Stimulated activated naive CD8-positive, alpha-beta T cell treated with anti-CD3 and anti-CD28 coated beads, Interleukin-15, amount 100 ng/mL, for 72 hours (primary cell): ENCODE data around the gene AMBRA1.
A peak's percentile ranks its signal among the peaks of the same experiment; 100 is the strongest.
"Not testable (repeated sequence)": the region's sequence is repeated elsewhere in the genome, so short reads cannot be mapped to it uniquely, and the experiment has no call there.

ENCODE experiments used
- ATAC-seq: fragments of 150-1000 bp; cut with Tn5 transposase; 2 replicates; pipeline ENCODE4 v1.10.0; 2021; ENCODE audit warnings: mild to moderate bottlenecking, moderate library complexity
- DNase-seq, 2 donors: peaks; one replicate each; pipeline ENCODE4 v3.0.0; 2021 to 2022
- H3K27ac Mint-ChIP-seq, 2 donors: one replicate each; pipeline ENCODE4 v1.8.0; 2022; ENCODE audit warnings: mild to moderate bottlenecking in 2 of 2, mixed read lengths in 2 of 2, moderate library complexity in 2 of 2
- H3K27me3 Mint-ChIP-seq: one replicate; pipeline ENCODE4 v1.8.0; 2022; ENCODE audit warnings: mixed read lengths
- H3K4me1 Mint-ChIP-seq: one replicate; pipeline ENCODE4 v1.8.0; 2022; ENCODE audit warnings: mild to moderate bottlenecking, mixed read lengths
- H3K4me3 Mint-ChIP-seq, 2 donors: one replicate each; pipeline ENCODE4 v1.8.0; 2022; ENCODE audit warnings: mild to moderate bottlenecking in 2 of 2, mixed read lengths in 2 of 2, moderate library complexity in 1 of 2
- H3K9me3 Mint-ChIP-seq, 2 donors: one replicate each; pipeline ENCODE4 v1.8.0; 2022; ENCODE audit warnings: mixed read lengths in 2 of 2

The AMBRA1 gene

DNA sequence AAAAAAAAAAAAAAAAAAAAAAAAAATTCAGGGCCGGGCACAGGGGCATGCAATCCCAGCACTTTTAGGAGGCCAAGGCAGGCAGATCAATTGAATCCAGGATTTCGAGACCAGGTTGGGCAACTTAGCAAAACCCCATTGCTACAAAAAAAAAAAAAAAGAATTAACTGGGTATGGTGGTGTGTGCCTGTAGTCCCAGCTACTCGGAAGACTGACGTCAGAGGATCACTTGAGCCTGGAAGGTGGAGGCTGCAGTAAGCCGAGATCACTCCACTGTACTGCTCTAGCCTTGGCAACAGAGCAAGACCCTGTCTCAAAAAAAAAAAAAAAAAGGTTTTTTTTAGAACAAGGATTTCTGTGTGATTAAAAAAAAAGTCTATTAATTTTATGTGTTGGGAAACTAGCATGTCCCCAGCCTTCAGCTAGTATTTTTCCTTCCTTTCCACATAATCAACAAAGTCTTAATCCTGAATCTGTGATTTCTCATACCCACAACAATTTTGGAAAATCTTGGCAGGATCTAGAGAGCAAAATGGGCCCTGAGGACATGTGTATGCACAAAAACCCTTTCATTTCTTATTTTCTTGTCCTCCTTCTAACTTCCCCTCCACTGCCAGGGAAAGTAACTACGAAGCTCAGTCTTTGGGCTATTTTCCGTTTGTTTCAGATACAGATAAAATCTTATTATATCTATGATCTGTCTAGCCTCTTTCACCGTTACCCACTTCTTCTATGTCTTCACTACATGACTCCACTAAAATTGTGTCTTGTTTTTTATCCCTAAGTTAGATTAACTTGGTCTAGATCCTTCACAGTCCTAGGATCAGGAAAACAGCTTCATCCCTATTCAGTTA is 5.7 kb upstream of the AMBRA1 start:
- ATAC-seq (no peak), DNase-seq (no peak)
- H3K27me3 Mint-ChIP-seq, result no peaks in the 10 kb centered on the region
- no peak overlapping the region for H3K4me3 Mint-ChIP-seq
- H3K9me3 Mint-ChIP-seq, result no peaks in the 10 kb centered on the region
- H3K27ac Mint-ChIP-seq, result no peak overlapping the region
- peaks cover 6% of the 10 kb centered on the region for H3K4me1 Mint-ChIP-seq

DNA sequence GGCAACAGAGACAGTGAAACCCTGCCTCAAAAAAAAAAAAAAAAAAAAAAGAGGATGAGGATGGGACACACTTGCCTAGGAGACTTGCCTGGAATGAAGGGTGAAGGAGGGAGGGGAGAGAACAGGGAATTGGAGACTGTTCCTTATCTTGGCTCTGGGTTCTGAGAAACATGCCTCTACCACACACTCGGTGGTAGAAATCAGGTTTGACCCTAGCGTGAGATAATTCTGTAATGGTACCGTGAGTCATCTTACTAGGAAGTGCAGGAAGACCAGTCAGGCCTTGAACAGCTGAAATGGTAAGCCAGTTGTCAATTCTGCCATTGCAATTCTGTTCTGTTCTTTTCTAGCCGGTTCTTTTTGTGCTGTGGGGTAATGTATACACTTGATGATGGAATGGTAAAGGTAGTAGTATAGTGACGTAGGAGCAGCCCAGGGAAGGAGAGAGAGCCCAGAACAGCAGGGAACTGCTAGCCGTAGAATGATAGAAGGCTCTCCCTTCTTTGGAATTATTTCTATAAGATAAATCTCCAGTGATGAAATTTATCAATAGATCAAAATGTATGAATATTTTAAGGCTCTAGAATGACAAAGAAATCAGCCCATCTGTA is 3.9 kb upstream of the AMBRA1 start:
- no peak overlapping the region for H3K4me3 Mint-ChIP-seq
- H3K4me1 Mint-ChIP-seq, result peaks cover 13% of the 10 kb centered on the region
- no peaks in the 10 kb centered on the region for H3K27me3 Mint-ChIP-seq
- H3K27ac Mint-ChIP-seq, result no peak overlapping the region
- ATAC-seq (no peak), DNase-seq (no peak)
- no peaks in the 10 kb centered on the region for H3K9me3 Mint-ChIP-seq

DNA sequence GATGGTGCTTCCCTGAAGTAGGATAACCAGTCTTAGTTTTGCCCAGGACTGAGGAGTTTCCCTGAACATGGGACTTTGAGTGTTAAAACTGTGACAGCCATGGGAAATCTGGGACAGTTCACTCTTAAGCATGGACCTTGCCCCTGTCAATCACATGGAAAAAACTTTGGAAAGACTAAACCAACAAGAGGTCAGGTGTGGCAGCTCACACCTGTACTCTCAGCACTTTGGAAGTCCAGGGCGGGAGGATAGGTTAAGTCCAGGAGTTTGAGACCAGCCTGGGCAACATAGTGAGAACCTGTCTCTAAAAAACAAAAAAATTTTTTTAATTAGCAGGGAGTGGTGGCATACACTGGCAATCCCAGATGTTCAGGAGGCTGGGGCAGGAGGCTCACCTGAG is 3.3 kb upstream of the AMBRA1 start:
- H3K9me3 Mint-ChIP-seq, result no peaks in the 10 kb centered on the region
- DNase-seq (no peak), ATAC-seq (no peak)
- H3K4me3 Mint-ChIP-seq, result no peak overlapping the region
- no peak overlapping the region for H3K27ac Mint-ChIP-seq
- peaks cover 18% of the 10 kb centered on the region for H3K4me1 Mint-ChIP-seq
- H3K27me3 Mint-ChIP-seq, result no peaks in the 10 kb centered on the region

DNA sequence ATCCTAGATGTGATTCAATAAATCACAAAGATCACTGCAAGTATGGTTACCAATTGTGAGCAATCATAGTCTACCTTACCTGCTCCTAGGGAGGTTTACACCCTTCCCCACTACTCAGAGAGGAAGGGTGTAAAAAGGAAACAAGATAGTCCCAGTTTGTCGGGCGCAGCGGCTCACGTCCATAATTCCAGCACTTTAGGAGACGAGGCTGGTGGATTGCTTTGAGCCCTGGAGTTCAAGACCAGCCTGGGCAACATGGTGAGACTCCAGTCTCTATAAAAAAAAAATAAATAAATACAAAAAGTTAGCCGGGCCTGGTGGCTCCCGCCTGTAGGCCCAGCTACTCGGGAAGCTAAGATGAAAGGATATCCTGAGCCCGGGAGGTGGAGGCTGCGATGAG is 962 bp upstream of the AMBRA1 start:
- Mint-ChIP-seq H3K9me3 (no peaks in the 10 kb centered on the region), H3K4me3 (peak overlapping the region in 1 of 2 donors; percentile 100), H3K27me3 (no peaks in the 10 kb centered on the region), H3K4me1 (peaks cover 36% of the 10 kb centered on the region), H3K27ac (no peak overlapping the region)
- ATAC-seq (no peak), DNase-seq (no peak)

DNA sequence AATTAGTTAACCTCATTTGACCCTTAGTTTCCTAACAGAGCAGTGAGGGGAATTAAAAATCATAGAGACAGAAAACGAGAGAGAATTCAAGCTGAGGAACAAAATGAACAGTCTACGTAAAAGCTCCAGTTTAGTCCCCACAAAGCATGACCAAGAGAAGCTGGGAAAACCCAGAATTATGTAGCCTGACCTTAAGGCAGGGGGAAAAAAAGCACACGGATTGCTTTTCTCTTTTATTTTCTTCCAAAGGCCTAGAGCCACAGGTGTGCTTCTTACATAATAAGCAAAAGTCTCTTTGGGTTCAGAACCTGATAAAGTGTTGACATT is 514 bp upstream of the AMBRA1 start:
- Mint-ChIP-seq H3K4me1 (peaks cover 39% of the 10 kb centered on the region), H3K4me3 (peak overlapping the region; percentile 89 to 100), H3K27me3 (no peaks in the 10 kb centered on the region), H3K27ac (peak overlapping the region; percentile 95 to 99), H3K9me3 (no peaks in the 10 kb centered on the region)
- ATAC-seq (no peak), DNase-seq (no peak)

DNA sequence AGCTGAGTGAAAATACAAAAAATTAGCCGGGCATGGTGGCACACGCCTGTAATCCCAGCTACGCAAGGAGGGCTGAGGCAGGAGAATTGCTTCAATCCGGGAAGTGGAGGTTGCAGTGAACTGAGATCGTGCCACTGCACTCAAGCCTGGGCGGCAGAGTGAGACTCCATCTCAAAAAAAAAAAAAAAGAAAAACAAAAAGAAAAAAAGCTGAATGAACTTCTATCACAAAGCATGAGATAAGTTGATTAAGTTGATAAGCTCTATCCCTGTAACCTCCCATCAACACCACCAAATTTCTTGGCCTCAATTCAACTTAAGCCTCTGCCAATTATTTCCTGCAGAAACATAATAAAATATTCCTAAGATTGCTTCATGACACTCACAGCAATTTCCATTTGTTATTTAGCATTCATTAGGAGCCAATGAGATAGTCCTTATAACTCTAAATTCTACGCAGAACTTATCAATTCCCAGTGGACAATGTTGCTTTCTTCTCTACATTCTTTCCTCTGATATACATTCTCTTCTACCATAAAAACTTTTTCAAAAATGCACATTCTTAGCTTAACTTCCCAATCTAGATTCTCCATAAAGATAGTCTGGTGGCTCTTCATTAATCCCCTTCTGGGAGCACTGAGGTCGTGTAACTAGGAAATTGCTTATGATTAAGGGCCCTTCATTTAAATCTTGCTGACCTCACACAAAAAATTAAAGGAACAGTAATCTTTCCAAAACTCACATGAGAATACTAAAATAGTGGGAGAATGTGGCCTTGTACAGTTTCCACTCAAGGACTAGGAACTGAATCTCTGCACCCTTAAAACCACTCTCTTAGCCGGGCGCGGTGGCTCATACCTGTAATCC is 2.9 kb downstream of the AMBRA1 start:
- H3K27ac Mint-ChIP-seq, result no peak overlapping the region
- DNase-seq (no peak), ATAC-seq (no peak)
- H3K9me3 Mint-ChIP-seq, result no peaks in the 10 kb centered on the region
- peaks cover 53% of the 10 kb centered on the region for H3K4me1 Mint-ChIP-seq
- H3K27me3 Mint-ChIP-seq, result no peaks in the 10 kb centered on the region
- H3K4me3 Mint-ChIP-seq, result peak overlapping the region in 1 of 2 donors; percentile 8

DNA sequence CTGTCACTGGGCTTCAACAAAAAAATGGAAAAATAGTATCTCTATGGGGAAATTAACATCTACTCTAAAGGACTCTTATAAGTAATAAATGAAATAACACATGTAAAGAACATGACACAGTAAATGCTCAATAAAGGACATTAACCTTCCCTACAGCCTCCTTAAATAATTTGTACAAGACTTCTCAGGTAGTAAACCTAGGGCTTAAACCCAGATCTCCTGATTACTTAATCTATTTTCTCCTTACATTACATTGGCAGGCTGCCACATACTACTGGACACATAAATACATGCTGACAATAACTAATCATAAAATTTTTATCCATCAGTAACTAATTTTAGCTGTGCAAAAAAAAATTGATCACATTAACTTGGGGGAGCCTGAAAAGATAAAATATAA is 4.9 kb downstream of the AMBRA1 start:
- Mint-ChIP-seq H3K4me1 (peaks cover 45% of the 10 kb centered on the region), H3K27ac (no peak overlapping the region), H3K27me3 (no peaks in the 10 kb centered on the region), H3K9me3 (no peaks in the 10 kb centered on the region), H3K4me3 (no peak overlapping the region)
- ATAC-seq (no peak), DNase-seq (no peak)

DNA sequence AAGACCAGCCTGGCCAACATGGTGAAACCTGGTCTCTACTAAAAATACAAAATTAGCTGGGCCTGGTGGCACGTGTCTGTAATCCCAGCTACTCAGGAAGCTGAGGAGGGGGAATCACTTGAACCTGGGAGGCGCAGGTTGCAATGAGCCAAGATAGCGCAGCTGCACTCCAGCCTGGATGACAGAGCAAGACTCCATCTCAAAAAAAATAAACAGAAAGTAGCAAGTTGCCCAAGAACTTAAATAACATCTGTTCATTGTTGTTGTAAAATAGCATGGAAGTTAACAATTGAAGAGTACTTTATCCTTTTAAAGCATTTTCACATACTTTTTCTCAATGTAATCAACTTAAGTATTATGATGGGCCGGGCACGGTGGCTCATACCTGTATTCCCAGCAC is 5.7 kb downstream of the AMBRA1 start:
- Mint-ChIP-seq H3K4me3 (no peak overlapping the region), H3K27ac (no peak overlapping the region), H3K9me3 (no peaks in the 10 kb centered on the region), H3K4me1 (peaks cover 45% of the 10 kb centered on the region), H3K27me3 (no peaks in the 10 kb centered on the region)
- no peak for DNase-seq
- ATAC-seq, result no peak

DNA sequence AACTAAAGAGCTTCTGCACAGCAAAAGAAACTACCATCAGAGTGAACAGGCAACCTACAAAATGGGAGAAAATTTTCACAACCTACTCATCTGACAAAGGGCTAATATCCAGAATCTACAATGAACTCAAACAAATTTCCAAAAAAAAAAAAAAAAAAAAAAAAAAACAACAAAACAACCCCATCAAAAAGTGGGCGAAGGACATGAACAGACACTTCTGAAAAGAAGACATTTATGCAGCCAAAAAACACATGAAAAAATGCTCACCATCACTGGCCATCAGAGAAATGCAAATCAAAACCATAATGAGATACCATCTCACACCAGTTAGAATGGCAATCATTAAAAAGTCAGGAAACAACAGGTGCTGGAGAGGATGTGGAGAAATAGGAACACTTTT is 10.3 kb downstream of the AMBRA1 start:
- H3K27me3 Mint-ChIP-seq, H3K9me3 Mint-ChIP-seq, DNase-seq, H3K4me3 Mint-ChIP-seq, H3K27ac Mint-ChIP-seq, ATAC-seq: not testable (repeated sequence)
- H3K4me1 Mint-ChIP-seq, result peaks cover 26% of the 10 kb centered on the region

DNA sequence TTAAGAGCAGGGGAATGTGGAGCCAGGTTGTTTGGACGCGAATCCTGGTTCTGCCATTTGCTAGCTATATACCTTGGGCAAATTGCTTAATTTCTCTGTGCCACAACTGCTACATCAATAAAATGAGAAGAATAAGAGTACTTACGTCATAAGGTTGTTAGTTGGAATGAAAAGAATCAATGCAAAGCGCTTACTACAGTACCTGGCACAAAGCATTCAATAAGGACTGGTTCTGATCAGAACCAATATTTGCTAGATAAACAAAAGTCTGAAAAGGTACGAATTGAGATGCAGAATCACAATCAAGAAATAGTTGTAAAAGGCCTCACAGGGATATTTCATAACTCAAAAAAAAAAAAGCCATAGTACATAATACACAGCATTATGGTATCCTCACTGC is 11.2 kb downstream of the AMBRA1 start:
- DNase-seq, result no peak
- ATAC-seq, result no peak
- Mint-ChIP-seq H3K4me1 (peaks cover 20% of the 10 kb centered on the region), H3K27me3 (no peaks in the 10 kb centered on the region), H3K27ac (no peak overlapping the region), H3K4me3 (no peak overlapping the region), H3K9me3 (no peaks in the 10 kb centered on the region)

DNA sequence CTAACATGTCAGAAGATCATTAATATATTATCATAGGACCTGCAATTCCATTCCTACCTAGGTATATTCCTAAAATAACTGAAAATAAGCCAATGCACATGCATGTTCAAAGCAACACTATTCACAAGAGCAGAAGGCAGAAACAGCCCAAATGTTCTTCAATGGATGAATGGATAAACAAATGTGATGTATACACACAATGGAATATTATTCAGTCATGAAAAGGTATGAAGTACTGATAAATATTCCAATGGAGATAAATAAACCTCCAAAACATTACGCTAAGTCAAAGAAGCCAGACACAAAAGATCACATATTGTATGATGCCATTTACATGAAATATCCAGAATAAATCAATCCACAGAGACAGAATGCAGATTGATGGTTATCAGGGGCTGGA is 16.8 kb downstream of the AMBRA1 start:
- Mint-ChIP-seq H3K27ac (no peak overlapping the region), H3K4me1 (peaks cover 39% of the 10 kb centered on the region), H3K9me3 (no peaks in the 10 kb centered on the region), H3K27me3 (no peaks in the 10 kb centered on the region), H3K4me3 (no peak overlapping the region)
- DNase-seq (no peak), ATAC-seq (no peak)

DNA sequence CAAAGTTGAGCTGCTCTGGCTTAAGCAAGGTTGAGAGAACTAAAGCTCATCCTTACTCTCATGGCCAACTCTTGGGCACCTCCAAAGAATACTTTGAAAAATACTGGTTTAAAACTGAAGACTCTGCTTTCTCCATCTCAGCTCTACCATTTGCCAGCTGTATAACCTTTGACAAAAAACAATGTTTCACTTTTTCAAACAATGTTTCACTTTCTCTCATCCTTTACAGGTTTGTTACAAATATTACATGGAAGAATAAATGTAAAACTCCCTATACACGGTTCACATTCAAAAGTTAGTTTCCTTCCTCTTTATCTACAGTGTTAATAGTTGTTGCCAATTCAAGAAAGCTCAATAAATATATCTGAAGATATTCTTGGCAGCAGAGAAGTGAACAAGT is 19.2 kb downstream of the AMBRA1 start:
- no peak overlapping the region for H3K4me3 Mint-ChIP-seq
- no peak overlapping the region for H3K27ac Mint-ChIP-seq
- no peaks in the 10 kb centered on the region for H3K9me3 Mint-ChIP-seq
- ATAC-seq (no peak), DNase-seq (no peak)
- H3K4me1 Mint-ChIP-seq, result peaks cover 35% of the 10 kb centered on the region
- H3K27me3 Mint-ChIP-seq, result no peaks in the 10 kb centered on the region

DNA sequence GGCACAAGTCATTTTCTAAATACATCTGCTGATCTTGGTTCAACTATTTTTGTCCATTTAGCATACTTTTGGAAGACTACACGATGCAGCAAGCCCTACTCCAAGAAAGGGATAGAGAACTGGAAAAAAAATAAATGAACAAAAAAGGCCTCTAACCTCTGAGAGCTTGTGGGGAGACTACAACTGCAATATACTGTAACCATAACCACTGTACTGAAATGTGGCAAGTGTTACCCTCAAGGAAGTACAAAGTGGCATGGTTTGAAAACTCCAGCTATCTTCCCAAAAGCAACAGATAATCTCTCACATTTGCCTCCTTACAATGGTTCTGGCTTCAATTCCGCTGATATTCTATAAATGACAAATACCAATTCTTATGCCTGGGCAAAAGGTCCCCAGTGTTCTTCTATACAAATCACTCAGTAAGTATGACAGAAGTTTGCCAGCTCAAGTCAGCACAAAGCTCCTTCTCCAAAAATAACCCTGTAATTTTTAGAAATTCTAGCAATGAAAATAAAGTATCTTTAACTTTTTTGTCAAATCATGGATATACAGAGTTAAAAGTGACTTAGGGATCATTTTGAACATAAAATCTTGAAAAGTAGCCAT is 22.9 kb downstream of the AMBRA1 start:
- no peaks in the 10 kb centered on the region for H3K9me3 Mint-ChIP-seq
- H3K27me3 Mint-ChIP-seq, result no peaks in the 10 kb centered on the region
- H3K4me3 Mint-ChIP-seq, result no peak overlapping the region
- peaks cover 23% of the 10 kb centered on the region for H3K4me1 Mint-ChIP-seq
- ATAC-seq (peak; percentile 79), DNase-seq (no peak)
- H3K27ac Mint-ChIP-seq, result peak overlapping the region in 1 of 2 donors; percentile 55

DNA sequence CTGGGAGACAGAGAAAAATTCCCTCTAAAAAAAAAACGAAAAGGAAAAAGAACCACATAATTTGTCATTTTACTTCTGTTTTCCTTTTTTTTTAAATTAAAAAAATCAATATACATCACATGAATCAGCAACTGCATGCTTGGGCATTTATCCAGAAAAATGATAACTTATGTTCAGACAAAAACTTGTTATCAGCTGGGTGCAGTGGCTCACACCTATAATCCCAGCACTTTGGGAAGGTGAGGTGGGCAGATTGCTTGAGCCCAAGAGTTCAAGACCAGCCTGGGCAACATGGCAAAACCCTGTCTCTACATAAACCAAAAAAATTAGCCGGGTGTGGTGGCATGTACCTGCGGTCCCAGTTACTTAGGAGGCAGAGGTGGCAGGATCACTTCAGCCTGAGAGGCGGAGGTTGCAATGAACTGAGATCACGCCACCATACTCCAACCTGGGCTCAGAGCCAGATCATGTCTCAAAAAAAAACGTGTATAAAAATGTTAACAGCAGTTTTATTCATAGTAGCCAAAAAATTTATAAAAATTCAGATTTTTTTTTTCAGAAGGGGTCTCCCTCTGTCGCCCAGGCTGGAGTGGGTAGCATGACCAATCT is 28.5 kb downstream of the AMBRA1 start:
- no peak overlapping the region for H3K4me3 Mint-ChIP-seq
- H3K9me3 Mint-ChIP-seq, result no peaks in the 10 kb centered on the region
- no peak overlapping the region for H3K27ac Mint-ChIP-seq
- peaks cover 30% of the 10 kb centered on the region for H3K4me1 Mint-ChIP-seq
- no peaks in the 10 kb centered on the region for H3K27me3 Mint-ChIP-seq
- ATAC-seq (no peak), DNase-seq (no peak)

DNA sequence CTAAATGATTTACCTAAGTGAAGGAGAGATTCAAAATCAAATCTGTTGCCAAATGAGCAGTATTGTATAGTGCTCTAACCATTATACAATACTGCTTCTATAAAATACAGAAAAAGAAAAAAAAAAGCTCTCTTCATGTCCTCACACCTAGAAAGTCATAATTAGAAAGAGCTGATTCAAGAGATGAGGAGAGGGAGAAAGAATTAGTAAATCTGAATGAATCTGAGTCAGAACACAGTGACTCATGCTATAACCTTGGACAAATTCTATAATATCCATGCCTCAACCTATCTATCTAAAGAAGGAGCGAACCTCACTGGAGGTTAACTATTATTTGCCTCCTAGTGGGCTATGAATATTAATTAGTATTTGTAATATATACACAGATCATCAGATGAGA is 29.4 kb downstream of the AMBRA1 start:
- Mint-ChIP-seq H3K27ac (peak overlapping the region in 1 of 2 donors; percentile 76), H3K27me3 (no peaks in the 10 kb centered on the region), H3K4me3 (no peak overlapping the region), H3K9me3 (no peaks in the 10 kb centered on the region), H3K4me1 (peaks cover 37% of the 10 kb centered on the region)
- DNase-seq, result no peak
- ATAC-seq, result peak; percentile 94
